Measurements from ENCODE around the gene BACE2. TPM values are rescaled to one million over a fixed set of nuclear protein-coding genes. Genes with fewer than 3 reads are reported as not detected.

The BACE2 gene
- total RNA-seq, 2 experiments from 2014 or later: 0.79 to 2.4 TPM

DNA sequence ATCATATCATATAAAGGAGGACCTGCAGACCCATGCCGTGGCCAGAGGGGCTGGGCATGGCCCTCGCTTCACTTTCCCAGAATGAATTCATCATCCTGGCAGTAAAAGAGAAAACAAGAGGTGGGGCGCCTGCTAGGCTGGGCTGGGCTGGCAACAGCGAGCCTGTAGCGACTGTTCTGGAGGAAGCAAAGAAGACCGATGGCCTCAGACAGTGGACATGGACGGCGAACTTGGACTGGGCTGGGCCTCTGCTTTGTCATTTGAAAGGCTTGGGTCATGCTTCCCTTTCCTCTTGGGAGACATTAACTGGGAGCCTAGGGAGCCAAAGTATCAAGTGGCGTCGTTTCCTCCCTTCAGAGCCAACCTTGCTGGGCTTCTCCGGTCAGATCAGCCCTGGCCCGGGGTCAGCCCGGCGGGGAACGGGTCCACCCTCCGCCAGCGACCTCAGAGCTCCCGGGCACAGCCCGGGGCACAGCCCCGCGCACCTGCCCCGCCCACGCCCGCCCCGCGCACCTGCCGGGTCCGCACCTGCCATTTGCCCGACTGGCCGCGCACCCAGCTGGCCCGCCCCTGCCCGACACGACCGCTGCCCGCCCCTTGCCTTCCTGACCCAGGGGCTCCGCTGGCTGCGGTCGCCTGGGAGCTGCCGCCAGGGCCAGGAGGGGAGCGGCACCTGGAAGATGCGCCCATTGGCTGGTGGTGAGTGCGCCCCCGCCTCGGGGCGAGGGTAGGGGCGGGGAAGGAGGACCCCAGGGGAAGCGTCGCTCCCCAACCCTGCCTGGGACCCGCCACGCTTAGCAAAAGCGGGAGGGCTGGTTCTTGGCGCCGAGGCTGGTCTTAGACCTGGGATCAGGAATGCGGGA lies 148.5 kb downstream of the BACE2 start, which contains the start of gene FAM3B:
Gene FAM3B (plus strand): TSS at position 602 of the 863 bp plus-strand sequence. CDS start 79 bp downstream, at position 681.
- ATAC-seq: no peak
- CTCF ChIA-PET: no interaction called here
- H3K4me3 Mint-ChIP-seq: no peak within 1 kb of the TSS
- DNase-seq: no peak
- H3K4me1 Mint-ChIP-seq: peaks cover 3% of the 10 kb centered on the region
- H3K27ac Mint-ChIP-seq: no peak within 1 kb of the TSS
- no peaks in the 10 kb centered on the region for H3K9me3 Mint-ChIP-seq (ENCODE audit: low read depth)
- no peaks in the 10 kb centered on the region for H3K36me3 Mint-ChIP-seq
- H3K27me3 Mint-ChIP-seq: peaks cover 67% of the 10 kb centered on the region

DNA sequence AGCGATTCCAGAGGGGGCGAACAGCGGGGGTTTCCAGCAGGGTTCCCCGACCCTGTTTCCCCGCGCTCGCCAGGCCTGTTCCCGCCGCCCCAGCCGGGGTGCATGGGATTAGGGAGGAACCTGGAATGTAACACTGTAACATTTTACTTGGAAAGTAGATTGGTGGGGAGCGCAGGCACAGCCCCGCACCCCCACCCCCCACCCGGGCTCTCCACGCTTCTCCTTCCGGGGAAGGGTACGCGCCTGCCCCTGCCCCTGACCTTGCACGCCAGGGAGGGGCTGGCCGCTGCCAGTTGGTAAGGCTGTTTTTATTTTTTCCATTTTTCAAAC lies 149.1 kb downstream of the BACE2 start:
- H3K9me3 Mint-ChIP-seq (ENCODE audit: low read depth): no peaks in the 10 kb centered on the region
- H3K27me3 Mint-ChIP-seq: peaks cover 65% of the 10 kb centered on the region
- no peaks in the 10 kb centered on the region for H3K36me3 Mint-ChIP-seq
- peaks cover 6% of the 10 kb centered on the region for H3K4me1 Mint-ChIP-seq
- ATAC-seq (no peak), DNase-seq (no peak)
- H3K4me3 Mint-ChIP-seq: no peak overlapping the region
- H3K27ac Mint-ChIP-seq: no peak overlapping the region
- CTCF ChIA-PET: no interaction called here

DNA sequence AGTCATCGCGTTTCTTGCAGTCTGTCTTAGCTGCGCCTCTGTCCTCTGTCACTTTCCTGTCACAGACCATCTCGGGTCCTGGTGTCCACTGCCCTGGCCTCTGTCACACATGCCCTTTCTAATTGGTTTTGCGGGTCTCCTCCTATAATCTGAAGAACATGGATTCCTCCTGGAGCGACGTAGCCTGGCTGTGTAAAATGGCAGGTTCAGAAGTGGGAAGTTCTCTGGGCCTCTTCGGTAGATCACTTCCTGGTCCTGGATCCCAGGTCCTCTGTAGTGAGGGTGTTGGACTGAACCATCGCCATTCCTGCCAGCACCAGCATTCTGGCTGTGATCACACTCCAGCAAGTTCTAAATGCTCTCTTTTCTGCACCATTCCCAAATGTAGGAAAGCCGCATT lies 149.5 kb downstream of the BACE2 start:
- no peak overlapping the region for H3K27ac Mint-ChIP-seq
- no peak overlapping the region for H3K4me3 Mint-ChIP-seq
- peaks cover 63% of the 10 kb centered on the region for H3K27me3 Mint-ChIP-seq
- no peaks in the 10 kb centered on the region for H3K9me3 Mint-ChIP-seq (ENCODE audit: low read depth)
- no peaks in the 10 kb centered on the region for H3K36me3 Mint-ChIP-seq
- ATAC-seq (no peak), DNase-seq (no peak)
- CTCF ChIA-PET: no interaction called here
- peaks cover 6% of the 10 kb centered on the region for H3K4me1 Mint-ChIP-seq

DNA sequence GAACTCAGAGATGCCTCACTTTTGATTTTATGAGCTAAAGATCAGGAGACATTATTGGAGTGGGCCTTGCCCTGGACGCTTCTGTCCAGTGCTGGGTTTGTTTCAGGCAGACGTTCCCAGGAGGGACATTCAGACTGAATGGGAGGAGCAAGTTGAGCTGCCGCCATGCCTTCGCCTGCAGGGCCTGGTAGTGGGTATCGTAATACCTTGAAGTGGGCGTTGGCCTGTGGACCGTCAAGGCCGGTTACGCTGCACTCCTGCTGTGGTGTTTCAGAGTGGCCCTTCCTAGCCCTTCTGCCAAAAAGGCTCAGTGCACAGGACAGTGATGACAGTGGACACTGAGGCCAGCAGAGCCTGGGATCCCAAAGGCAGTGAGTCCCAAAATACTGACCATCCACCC lies 150.3 kb downstream of the BACE2 start:
- no peaks in the 10 kb centered on the region for H3K9me3 Mint-ChIP-seq (ENCODE audit: low read depth)
- no peaks in the 10 kb centered on the region for H3K36me3 Mint-ChIP-seq
- peaks cover 6% of the 10 kb centered on the region for H3K4me1 Mint-ChIP-seq
- H3K27ac Mint-ChIP-seq: no peak overlapping the region
- H3K27me3 Mint-ChIP-seq: peaks cover 59% of the 10 kb centered on the region
- H3K4me3 Mint-ChIP-seq: no peak overlapping the region
- CTCF ChIA-PET: interaction anchor here (2.7 kb wide), 1 partner anchor 35 kb away, joined by 13 read pairs; no protein-coding TSS in a partner anchor
- ATAC-seq (no peak), DNase-seq (no peak)

DNA sequence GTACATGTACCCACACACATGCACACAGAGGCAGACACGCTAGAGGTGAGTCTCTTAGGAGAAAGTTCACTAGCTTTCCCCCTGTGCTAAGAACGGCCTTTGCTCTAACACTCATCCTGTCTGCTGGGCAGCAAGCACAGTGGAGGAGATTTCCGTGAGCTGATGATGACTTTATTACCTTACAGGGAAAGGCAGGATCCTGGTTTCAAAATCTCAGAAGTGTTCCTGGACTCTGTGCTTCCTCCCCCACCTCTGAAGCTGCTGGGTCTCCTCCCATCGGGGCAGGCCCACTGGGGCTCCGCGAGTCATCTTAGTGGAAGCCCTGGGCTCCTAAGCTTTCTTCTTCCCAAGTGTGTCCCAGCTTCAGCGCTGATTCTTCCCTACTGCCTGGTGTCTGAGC lies 151.3 kb downstream of the BACE2 start:
- H3K4me3 Mint-ChIP-seq: no peak overlapping the region
- H3K27me3 Mint-ChIP-seq: peaks cover 56% of the 10 kb centered on the region
- H3K27ac Mint-ChIP-seq: no peak overlapping the region
- no peak for ATAC-seq
- CTCF ChIA-PET: interaction anchor here (2.7 kb wide), 1 partner anchor 36 kb away, joined by 13 read pairs; no protein-coding TSS in a partner anchor
- H3K4me1 Mint-ChIP-seq: peaks cover 6% of the 10 kb centered on the region
- no peak for DNase-seq
- H3K36me3 Mint-ChIP-seq: no peaks in the 10 kb centered on the region
- H3K9me3 Mint-ChIP-seq (ENCODE audit: low read depth): no peaks in the 10 kb centered on the region

DNA sequence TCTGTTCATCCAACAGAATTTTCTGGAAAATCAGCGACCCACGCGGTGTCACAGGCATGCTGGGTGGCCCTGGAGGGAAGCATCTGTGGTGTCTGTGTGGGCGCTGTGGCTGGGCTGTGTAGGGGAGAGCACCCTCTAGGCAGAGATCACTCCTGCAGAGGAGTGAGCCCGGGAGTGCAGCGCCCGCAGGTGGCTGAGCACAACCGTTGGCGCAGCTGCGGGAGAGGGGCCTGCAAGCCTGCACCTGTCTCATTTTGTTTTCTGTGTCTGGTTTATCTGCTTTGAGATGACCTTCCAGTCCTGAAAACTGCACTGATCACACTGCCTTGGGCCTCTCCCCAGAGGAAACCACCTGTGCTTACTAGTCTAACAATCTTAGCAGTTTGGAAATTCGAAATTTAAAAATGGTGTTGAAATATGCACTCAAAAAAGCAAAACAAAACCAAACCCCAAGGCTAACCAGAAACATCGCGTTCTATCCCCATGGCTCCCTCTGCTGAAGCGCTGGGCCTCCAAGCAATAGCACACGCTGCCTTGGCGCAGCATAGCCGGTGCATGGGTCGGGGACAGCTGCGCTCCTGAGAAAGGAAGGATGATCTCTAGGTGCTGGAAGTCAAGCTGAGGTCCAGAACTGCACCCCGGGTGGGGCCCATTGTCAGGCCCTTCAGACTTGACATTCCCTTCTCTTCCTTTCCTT lies 153.4 kb downstream of the BACE2 start:
- peaks cover 6% of the 10 kb centered on the region for H3K4me1 Mint-ChIP-seq
- H3K9me3 Mint-ChIP-seq (ENCODE audit: low read depth): no peaks in the 10 kb centered on the region
- peaks cover 36% of the 10 kb centered on the region for H3K27me3 Mint-ChIP-seq
- CTCF ChIA-PET: no interaction called here
- ATAC-seq: peak; percentile 36
- no peak for DNase-seq
- no peak overlapping the region for H3K4me3 Mint-ChIP-seq
- no peak overlapping the region for H3K27ac Mint-ChIP-seq
- H3K36me3 Mint-ChIP-seq: no peaks in the 10 kb centered on the region

DNA sequence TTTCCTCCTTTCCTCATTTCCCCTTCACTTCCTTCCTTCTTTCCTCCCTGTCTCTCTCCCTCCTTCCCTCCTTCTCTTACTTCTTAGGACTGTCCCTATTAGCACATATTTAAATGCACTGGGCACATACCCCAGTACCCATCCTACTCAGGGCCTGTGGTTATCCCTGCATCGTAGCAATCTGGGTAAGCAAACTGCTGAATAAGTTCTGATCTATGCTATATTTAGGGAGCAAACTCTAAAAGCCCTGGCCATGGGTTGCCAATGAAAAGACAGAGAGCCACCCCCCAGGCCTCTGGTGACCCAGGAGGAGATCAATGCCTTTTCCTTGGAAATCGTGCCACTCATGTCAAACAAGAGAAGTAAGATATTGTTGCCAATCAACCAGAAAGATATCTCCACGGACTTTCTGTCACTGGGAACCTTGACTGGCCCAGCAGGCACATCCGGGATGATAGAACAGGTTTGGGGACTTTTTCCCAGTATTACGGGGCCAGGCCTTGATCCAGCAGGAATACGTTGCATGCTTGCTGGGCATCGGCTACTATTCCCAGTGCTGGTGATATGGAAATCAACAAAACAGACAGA lies 154.0 kb downstream of the BACE2 start:
- Mint-ChIP-seq H3K4me1 (peaks cover 6% of the 10 kb centered on the region), H3K36me3 (no peaks in the 10 kb centered on the region), H3K4me3 (no peak overlapping the region), H3K9me3 (ENCODE audit: low read depth) (no peaks in the 10 kb centered on the region), H3K27ac (no peak overlapping the region), H3K27me3 (peaks cover 36% of the 10 kb centered on the region)
- CTCF ChIA-PET: no interaction called here
- ATAC-seq (no peak), DNase-seq (no peak)

DNA sequence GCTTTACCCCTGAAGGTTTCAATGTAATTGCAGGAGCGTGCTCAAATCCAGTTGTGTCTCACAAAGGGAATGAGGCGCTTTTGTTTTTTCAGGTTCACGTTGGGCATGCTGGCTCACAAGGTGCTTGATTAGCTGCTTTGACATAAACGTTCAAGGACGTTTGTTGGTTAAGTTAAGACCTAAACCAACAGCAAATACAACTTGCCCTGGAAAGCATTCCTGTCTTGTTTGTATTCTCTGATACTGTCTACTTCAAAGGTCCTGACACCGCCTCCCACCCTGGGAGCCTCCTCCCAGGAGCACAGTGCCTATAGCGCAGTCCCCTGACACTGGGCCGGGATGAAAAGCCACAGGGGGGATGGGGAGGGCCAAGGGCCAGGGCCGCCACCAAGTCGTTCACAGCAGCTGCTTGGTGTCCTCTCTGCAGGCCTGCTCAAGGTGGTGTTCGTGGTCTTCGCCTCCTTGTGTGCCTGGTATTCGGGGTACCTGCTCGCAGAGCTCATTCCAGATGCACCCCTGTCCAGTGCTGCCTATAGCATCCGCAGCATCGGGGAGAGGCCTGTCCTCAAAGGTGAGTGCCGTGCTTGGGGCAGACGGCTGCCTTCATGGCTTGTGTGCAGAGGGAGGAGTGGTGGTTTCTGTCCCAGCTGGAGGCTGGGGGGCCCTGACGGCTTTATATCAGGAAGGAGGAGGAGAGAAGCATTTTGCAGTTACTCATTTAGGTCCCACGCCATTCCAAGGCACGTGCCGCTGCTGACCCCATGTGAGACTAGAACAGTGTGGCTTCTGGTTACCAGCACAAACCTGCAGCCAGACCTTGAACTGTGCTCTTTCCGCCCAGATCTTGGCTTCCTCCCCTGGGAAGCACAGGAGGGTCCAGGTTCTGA lies 154.8 kb downstream of the BACE2 start:
- Mint-ChIP-seq H3K9me3 (ENCODE audit: low read depth) (no peaks in the 10 kb centered on the region), H3K36me3 (no peaks in the 10 kb centered on the region), H3K4me3 (no peak overlapping the region), H3K4me1 (peaks cover 6% of the 10 kb centered on the region), H3K27ac (no peak overlapping the region), H3K27me3 (peaks cover 29% of the 10 kb centered on the region)
- ATAC-seq (no peak), DNase-seq (no peak)
- CTCF ChIA-PET: interaction anchor here (1.2 kb wide), 1 partner anchor 39 kb away, joined by 5 read pairs; no protein-coding TSS in a partner anchor

DNA sequence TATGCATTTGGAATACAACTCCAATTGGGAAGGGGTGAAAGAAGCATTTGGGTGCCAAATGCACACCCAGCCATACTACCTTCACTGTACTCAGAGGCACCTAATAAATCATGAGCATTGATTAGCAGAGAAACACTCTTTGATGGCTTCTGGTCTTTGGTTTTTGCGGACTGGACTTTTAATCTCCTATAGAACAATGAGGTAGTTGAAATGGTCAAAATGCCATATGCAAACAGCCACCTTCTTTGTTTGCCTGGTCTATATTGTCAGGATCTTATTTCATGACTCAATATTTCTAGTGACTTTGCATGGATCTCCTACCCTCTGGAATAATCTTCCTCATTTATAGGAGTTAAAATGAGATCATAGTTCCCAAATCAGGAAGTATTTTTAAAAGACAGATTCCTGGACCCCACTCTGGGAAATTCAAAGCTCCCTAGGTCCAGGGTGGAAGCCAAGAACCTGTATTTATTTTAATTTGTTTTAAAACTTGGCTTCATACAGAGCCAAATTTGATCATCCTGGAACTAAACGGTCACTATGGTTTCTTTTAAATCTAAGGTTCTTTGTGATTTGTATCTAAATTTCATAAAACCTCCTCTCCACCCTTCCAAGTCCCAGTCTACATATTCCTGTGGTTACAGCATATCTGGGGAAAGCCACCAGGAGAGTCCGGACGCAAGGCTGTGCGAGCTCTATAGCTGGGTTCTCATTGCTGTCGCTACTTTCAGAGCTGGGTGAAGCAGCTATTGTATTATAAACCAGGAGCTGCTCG lies 157.4 kb downstream of the BACE2 start:
- ATAC-seq (no peak), DNase-seq (no peak)
- Mint-ChIP-seq H3K9me3 (ENCODE audit: low read depth) (no peaks in the 10 kb centered on the region), H3K4me3 (no peak overlapping the region), H3K36me3 (no peaks in the 10 kb centered on the region), H3K27ac (no peak overlapping the region), H3K27me3 (peaks cover 13% of the 10 kb centered on the region), H3K4me1 (peaks cover 6% of the 10 kb centered on the region)
- CTCF ChIA-PET: no interaction called here

DNA sequence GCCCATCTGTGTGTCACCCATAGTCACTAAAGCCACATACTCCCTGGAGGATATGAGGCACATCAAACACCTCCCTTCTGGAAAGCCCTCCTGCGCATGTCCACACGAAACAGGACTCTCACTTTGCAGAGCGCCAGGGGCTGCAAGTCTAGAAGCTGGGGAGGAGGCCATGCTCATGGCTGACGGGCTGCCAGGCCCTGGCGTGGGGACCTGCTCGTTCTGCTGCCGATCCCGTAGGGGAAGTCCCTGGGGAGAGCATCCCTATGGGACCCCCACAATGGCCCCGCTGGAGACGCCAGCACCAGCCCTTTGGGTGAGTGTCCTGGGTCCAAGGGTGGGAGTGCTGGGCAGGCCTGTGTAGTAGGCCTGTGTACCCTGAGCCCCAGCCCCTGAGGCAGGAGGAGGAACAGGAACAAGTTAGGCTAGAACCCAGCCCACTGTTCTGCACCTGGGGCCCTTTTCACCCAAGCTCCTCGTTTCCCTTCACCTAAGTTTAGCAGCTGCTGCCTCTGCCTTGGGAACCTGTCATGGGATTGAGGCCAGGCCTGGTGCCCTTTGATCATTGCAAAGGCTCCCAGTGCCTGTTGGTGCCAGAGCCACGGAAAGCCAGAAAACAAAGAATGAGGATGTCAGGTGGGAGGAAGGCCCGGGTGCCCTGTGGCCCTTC lies 158.6 kb downstream of the BACE2 start:
- H3K4me1 Mint-ChIP-seq: peaks cover 2% of the 10 kb centered on the region
- no peak overlapping the region for H3K4me3 Mint-ChIP-seq
- peaks cover 6% of the 10 kb centered on the region for H3K27me3 Mint-ChIP-seq
- DNase-seq: no peak
- CTCF ChIA-PET: no interaction called here
- no peaks in the 10 kb centered on the region for H3K9me3 Mint-ChIP-seq (ENCODE audit: low read depth)
- no peak overlapping the region for H3K27ac Mint-ChIP-seq
- no peaks in the 10 kb centered on the region for H3K36me3 Mint-ChIP-seq
- ATAC-seq: no peak

DNA sequence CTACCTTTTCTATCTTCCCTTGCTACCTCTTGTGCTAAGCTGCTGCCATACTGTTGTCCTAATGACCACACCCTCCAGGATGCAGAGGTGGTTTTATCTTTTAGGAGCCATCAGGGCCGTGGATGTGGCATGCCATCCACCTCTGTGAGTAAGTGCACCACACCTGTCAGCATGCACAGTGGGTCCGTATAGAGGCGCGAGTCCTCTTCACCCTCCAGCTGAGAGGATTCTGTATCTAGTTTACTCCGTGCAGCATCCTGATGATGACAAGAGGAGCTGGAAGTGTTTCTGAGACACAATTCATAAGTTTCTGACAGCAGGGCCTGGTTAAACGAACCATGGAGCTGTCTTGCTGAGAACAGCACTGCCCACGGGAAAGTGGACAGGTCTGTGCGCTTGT lies 159.8 kb downstream of the BACE2 start:
- Mint-ChIP-seq H3K27me3 (peaks cover 13% of the 10 kb centered on the region), H3K4me1 (no peaks in the 10 kb centered on the region), H3K36me3 (no peaks in the 10 kb centered on the region), H3K9me3 (ENCODE audit: low read depth) (no peaks in the 10 kb centered on the region), H3K4me3 (no peak overlapping the region), H3K27ac (no peak overlapping the region)
- DNase-seq (no peak), ATAC-seq (no peak)
- CTCF ChIA-PET: no interaction called here

Measured in activated CD8-positive, alpha-beta memory T cell treated with anti-CD3 and anti-CD28 coated beads, Interleukin-2, amount 10 ng/mL, durations not matched to agents 7 days and 5 days (primary cell).